ENCODE results near the gene SNAI1.
"Not testable (repeated sequence)": the region's sequence is repeated elsewhere in the genome, so short reads cannot be mapped to it uniquely, and the experiment has no call there.

Gene SNAI1

GRCh38 chr20:49964964-49965780 is 17.6 kb upstream of the SNAI1 start:
- peak; percentile 14 for DNase-seq

GRCh38 chr20:49965781-49966305 is 16.9 kb upstream of the SNAI1 start:
- DNase-seq: no peak

- DNase-seq: no peak
These were observed 15.9 kb upstream of the SNAI1 start for GRCh38 chr20:49966861-49967260.

- no peak for DNase-seq
These were observed 13.5 kb upstream of the SNAI1 start for GRCh38 chr20:49969234-49969633.

- no peak for DNase-seq
These were observed 12.8 kb upstream of the SNAI1 start for GRCh38 chr20:49969946-49970345.

GRCh38 chr20:49970498-49970897 is 12.3 kb upstream of the SNAI1 start:
- DNase-seq: no peak

GRCh38 chr20:49973981-49974380 is 8.8 kb upstream of the SNAI1 start:
- no peak for DNase-seq

GRCh38 chr20:49976542-49976941 is 6.2 kb upstream of the SNAI1 start:
- no peak for DNase-seq

GRCh38 chr20:49977740-49978139 is 5.0 kb upstream of the SNAI1 start:
- DNase-seq: not testable (repeated sequence)

- no peak for DNase-seq
These were observed 4.1 kb upstream of the SNAI1 start for GRCh38 chr20:49978685-49979029.

- no peak for DNase-seq
These were observed 3.5 kb upstream of the SNAI1 start for GRCh38 chr20:49979030-49979832.

GRCh38 chr20:49980140-49981008 is 2.4 kb upstream of the SNAI1 start:
- no peak for DNase-seq

GRCh38 chr20:49981218-49982071 is 1.3 kb upstream of the SNAI1 start:
- no peak for DNase-seq

GRCh38 chr20:49982072-49982345 is 771 bp upstream of the SNAI1 start:
- DNase-seq: no peak

GRCh38 chr20:49983123-49983847 is 505 bp downstream of the SNAI1 start:
- DNase-seq: no peak

GRCh38 chr20:49983848-49984408 is 1.1 kb downstream of the SNAI1 start:
- no peak for DNase-seq

GRCh38 chr20:49984426-49985153 is 1.8 kb downstream of the SNAI1 start:
- DNase-seq: no peak

GRCh38 chr20:49985157-49985556 is 2.4 kb downstream of the SNAI1 start:
- no peak for DNase-seq

GRCh38 chr20:49985617-49986016 is 2.8 kb downstream of the SNAI1 start:
- no peak for DNase-seq

- DNase-seq: no peak
These were observed 3.3 kb downstream of the SNAI1 start for GRCh38 chr20:49986049-49986448.
